ENCODE measurements around the gene FARP2.
"Not testable (repeated sequence)": the region's sequence is repeated elsewhere in the genome, so short reads cannot be mapped to it uniquely, and the experiment has no call there.

FARP2 gene

GRCh38 chr2:241413501-241413900 is 57.4 kb downstream of the FARP2 start:
- not testable (repeated sequence) for DNase-seq (ENCODE audit: low spot score)

- DNase-seq (ENCODE audit: low spot score): peak; percentile 38
Measured at GRCh38 chr2:241413929-241414580, 58.0 kb downstream of the FARP2 start.

- no peak for DNase-seq (ENCODE audit: low spot score)
Measured at GRCh38 chr2:241415196-241415595, 59.1 kb downstream of the FARP2 start.

DNA sequence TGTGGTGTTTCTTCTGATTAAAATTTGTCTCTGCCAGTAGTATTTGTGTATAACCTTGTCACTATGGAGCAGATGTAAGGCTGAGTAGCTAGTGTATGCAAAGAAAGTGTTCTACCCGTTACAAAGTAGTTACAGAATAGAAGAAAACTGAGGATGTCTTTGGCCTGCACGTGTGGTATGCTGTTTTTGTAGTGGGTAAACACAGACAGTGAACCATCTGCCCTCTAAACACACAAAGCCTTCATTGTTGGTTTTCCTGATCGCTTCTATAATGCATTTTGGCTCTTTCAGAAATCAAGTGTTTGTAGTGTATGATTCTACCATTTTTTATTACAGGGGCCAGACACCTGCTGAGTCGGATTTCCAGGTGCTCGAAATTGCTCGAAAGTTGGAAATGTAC is 61.5 kb downstream of the FARP2 start:
- no peak for DNase-seq (ENCODE audit: low spot score)

GRCh38 chr2:241421330-241421729 is 65.2 kb downstream of the FARP2 start:
- DNase-seq (ENCODE audit: low spot score): no peak

DNA sequence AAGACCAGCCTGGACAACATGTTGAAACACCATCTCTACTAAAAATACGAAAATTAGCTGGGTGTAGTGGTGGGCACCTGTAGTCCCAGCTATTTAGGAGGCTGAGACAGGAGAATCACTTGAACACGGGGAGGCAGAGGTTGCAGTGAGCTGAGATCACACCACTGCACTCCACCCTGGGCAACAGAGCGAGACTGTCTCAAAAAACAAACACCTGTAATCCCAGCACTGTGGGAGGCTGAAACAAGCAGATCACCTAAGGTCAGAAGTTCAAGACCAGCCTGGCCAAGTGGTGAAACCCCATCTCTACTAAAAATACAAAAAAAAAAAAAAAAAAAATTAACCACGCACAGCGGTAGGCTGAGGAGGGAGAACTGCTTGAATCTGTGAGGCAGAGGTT is 65.9 kb downstream of the FARP2 start:
- not testable (repeated sequence) for DNase-seq (ENCODE audit: low spot score)

- no peak for DNase-seq (ENCODE audit: low spot score)
Measured at GRCh38 chr2:241422350-241422749, 66.3 kb downstream of the FARP2 start.

GRCh38 chr2:241423489-241423888 is 67.4 kb downstream of the FARP2 start:
- DNase-seq (ENCODE audit: low spot score): not testable (repeated sequence)

- no peak for DNase-seq (ENCODE audit: low spot score)
Measured at GRCh38 chr2:241425368-241425767, 69.3 kb downstream of the FARP2 start.

DNA sequence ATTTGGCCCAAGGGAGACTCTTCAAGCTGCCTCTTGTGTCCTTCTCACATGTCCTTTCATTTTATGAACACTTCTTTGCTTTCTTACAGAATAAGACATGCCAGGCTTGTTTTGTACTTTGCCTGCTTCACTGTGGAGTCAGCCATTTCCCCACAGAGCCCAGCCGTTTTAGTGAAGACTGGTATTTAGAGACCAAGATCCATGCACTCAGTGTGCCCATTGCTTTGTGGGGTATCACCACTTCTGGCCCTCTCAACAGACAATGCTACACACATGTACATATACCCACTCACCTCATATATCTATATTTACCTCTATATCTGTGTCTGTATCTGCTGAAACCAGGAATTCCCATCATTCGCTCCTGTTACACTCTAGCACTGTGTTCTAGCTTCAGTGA is 74.1 kb downstream of the FARP2 start:
- no peak for DNase-seq (ENCODE audit: low spot score)

GRCh38 chr2:241432824-241433448 is 76.9 kb downstream of the FARP2 start:
- DNase-seq (ENCODE audit: low spot score): no peak

DNA sequence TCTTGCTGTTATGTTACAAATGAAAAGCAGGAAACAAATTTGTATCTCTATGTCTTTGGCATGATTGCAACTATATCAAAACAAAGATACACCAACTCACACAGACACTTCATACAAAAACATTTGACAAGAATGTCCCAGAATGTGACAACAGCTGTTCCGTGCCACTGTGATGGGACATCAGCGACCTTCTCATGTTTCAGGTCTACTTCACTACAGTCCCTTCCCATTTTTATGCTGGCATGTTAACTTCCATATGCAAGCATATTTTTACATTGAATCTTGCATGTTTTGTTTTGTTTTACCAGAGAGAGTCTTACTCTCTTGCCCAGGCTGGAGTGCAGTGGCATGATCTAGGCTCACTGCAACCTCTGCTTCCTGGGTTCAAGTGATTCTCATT is 81.1 kb downstream of the FARP2 start:
- DNase-seq (ENCODE audit: low spot score): no peak

DNA sequence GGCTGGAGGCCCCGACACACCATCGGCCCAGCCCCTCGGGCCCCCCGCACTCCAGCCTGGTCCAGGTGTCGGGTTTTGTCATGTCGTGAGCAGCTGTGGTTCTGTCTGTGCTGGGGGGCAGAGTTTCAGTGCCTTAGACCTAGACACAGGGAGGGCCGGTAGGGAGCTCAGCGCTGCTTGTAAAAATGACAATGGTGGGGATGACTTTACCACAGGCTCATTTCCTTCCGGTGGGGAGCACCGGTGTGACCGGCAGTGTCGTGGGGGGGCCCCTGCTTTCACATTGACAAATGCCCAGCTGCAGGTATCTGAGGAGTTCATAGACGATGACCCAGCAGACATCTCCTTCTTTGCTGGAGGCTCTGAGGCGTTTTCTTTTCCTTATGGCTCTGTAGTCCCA is 85.4 kb downstream of the FARP2 start:
- no peak for DNase-seq (ENCODE audit: low spot score)

GRCh38 chr2:241443486-241444223 is 87.6 kb downstream of the FARP2 start:
- peak; percentile 14 for DNase-seq (ENCODE audit: low spot score)

- DNase-seq (ENCODE audit: low spot score): no peak
Measured at GRCh38 chr2:241445426-241445825, 89.3 kb downstream of the FARP2 start.

DNA sequence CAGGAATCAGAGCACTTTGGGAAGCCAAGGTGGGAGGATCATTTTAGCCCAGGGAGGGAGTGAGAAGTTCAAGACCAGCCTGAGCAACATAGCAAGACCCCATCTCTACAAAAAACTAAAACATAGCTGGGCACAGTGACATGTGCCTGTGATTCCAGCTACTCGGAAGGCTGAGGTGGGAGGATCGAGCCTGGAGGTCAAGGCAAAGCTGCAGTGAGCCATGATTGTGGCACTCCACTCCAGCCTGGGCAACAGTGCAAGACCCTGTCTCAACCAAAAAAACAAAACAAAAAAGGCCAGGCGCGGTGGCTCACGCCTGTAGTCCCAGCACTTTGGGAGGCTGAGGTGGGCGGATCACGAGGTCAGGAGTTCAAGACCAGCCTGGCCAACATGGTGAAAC is 94.0 kb downstream of the FARP2 start:
- not testable (repeated sequence) for DNase-seq (ENCODE audit: low spot score)

DNA sequence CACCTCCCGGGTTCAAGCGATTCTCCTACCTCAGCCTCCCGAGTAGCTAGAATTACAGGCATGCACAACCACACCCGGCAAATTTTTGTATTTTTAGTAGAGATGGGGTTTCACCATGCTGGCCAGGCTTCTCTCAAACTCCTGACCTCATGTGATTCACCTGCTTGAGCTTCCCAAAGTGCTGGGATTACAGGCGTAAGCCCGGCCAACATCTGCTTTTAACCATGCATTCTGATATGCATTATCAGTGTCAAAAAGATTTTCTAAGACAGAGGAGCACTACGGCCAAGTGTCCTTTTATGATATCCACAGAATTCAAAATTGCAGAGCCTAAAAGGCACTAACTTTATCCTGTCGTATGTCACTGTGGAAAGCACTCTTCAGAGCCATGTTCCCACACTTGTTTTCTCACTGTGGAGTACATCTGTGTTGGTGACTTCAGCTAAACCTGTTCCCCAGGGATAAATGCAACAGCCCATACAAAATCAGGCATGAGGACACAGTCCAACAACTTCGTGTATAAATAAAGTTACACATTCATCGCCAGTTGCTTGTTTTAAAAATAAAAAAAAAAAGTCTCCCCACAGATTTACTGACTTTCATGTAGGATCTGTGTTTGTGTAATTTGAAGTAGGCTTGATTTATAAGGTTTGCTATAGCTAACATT is 95.9 kb downstream of the FARP2 start:
- DNase-seq (ENCODE audit: low spot score): no peak

GRCh38 chr2:241453919-241454318 is 97.8 kb downstream of the FARP2 start:
- DNase-seq (ENCODE audit: low spot score): not testable (repeated sequence)

- DNase-seq (ENCODE audit: low spot score): no peak
Measured at GRCh38 chr2:241454837-241455485, 98.9 kb downstream of the FARP2 start.

- DNase-seq (ENCODE audit: low spot score): no peak
Measured at GRCh38 chr2:241456546-241456945, 100.5 kb downstream of the FARP2 start.

GRCh38 chr2:241458687-241459086 is 102.6 kb downstream of the FARP2 start:
- no peak for DNase-seq (ENCODE audit: low spot score)

- DNase-seq (ENCODE audit: low spot score): no peak
Measured at GRCh38 chr2:241459520-241459919, 103.4 kb downstream of the FARP2 start.
